SU-DHL-6 (cell line): Measurements from ENCODE around the gene ANKH.

Experiments
- H2AFZ ChIP-seq: fragments of 200-600 bp; sonication (generic); 2 replicates; pipeline ENCODE4 v1.6.1; 2014; ENCODE audit warnings: low read depth, mild to moderate bottlenecking, moderate library complexity, mixed read lengths, antibody characterized with exemption, low read length; ENCODE audit not compliant: severe bottlenecking
- H3F3A ChIP-seq: fragments of 200-600 bp; shearing (Covaris generic); 2 replicates; pipeline ENCODE4 v1.6.0; 2016; ENCODE audit warnings: antibody characterized with exemption, mild to moderate bottlenecking; ENCODE audit not compliant: insufficient read depth
- H3K27ac ChIP-seq: fragments of 200-600 bp; sonication (generic); 2 replicates; pipeline ENCODE4 v1.5.1; 2016; ENCODE audit warnings: low read depth, mild to moderate bottlenecking, low read length, moderate library complexity, mixed read lengths
- H3K27me3 ChIP-seq: fragments of 200-600 bp; sonication (generic), shearing (Covaris generic); 2 replicates; pipeline ENCODE4 v1.6.0; 2014; ENCODE audit warnings: mild to moderate bottlenecking, low read length
- H3K36me3 ChIP-seq: fragments of 200-600 bp; sonication (generic); 2 replicates; pipeline ENCODE4 v1.6.1; 2014; ENCODE audit warnings: mild to moderate bottlenecking, low read length, mixed read lengths
- H3K4me2 ChIP-seq: fragments of 300-600, 200-600 bp; shearing (Covaris generic), sonication (generic); 2 replicates; pipeline ENCODE4 v1.6.0; 2014; ENCODE audit warnings: low read length, low read depth, mild to moderate bottlenecking; ENCODE audit not compliant: poor library complexity, severe bottlenecking
- H3K4me3 ChIP-seq: fragments of 200-600 bp; sonication (generic); 2 replicates; pipeline ENCODE4 v1.5.1; 2014; ENCODE audit warnings: antibody characterized with exemption, low read length, mild to moderate bottlenecking, mixed read lengths; ENCODE audit not compliant: insufficient read depth, poor library complexity, severe bottlenecking
- H3K79me2 ChIP-seq: fragments of 200-600 bp; sonication (generic); 2 replicates; pipeline ENCODE4 v1.6.1; 2014; ENCODE audit warnings: mild to moderate bottlenecking, low read length, moderate library complexity; ENCODE audit not compliant: insufficient read depth
- H3K9ac ChIP-seq: fragments of 200-600 bp; sonication (generic); 2 replicates; pipeline ENCODE4 v1.7.0; 2014; ENCODE audit warnings: mild to moderate bottlenecking, low read length
- H3K9me2 ChIP-seq: fragments of 200-600 bp; sonication (generic); replicated peaks from 2 replicates; pipeline ENCODE4 v1.6.1; 2014; ENCODE audit warnings: low read length; ENCODE audit not compliant: insufficient read depth
- H3K9me3 ChIP-seq: fragments of 200-600 bp; sonication (generic); 2 replicates; pipeline ENCODE4 v1.6.1; 2014; ENCODE audit warnings: low read length, mixed read lengths; ENCODE audit not compliant: insufficient read depth
- H4K20me1 ChIP-seq: fragments of 200-600 bp; sonication (generic); 2 replicates; pipeline ENCODE4 v1.6.1; 2014; ENCODE audit warnings: low read depth, mild to moderate bottlenecking, antibody characterized with exemption, low read length, moderate library complexity, mixed read lengths
- CTCF ChIP-seq: fragments of 200-600 bp; sonication (generic); IDR thresholded peaks from one replicate; pipeline ENCODE4 v1.5.1; 2017; ENCODE audit warnings: antibody characterized with exemption, mild to moderate bottlenecking, low read length, moderate library complexity; ENCODE audit not compliant: insufficient read depth, poor library complexity, severe bottlenecking
- EZH2phosphoT487 ChIP-seq: fragments of 200-600 bp; sonication (generic), shearing (Covaris generic); conservative IDR thresholded peaks from 2 replicates; pipeline ENCODE4 v1.6.1; 2018; ENCODE audit warnings: mild to moderate bottlenecking, antibody characterized with exemption, low read length, moderate library complexity, mixed read lengths

The ANKH gene

GRCh38 chr5:14855366-14855765, 16.2 kb downstream of the ANKH start:
- Histone ChIP-seq H4K20me1 (peaks cover 28% of the 10 kb centered on the region), H3K27me3 (no peaks in the 10 kb centered on the region), H3K9me3 (no peaks in the 10 kb centered on the region)

DNA sequence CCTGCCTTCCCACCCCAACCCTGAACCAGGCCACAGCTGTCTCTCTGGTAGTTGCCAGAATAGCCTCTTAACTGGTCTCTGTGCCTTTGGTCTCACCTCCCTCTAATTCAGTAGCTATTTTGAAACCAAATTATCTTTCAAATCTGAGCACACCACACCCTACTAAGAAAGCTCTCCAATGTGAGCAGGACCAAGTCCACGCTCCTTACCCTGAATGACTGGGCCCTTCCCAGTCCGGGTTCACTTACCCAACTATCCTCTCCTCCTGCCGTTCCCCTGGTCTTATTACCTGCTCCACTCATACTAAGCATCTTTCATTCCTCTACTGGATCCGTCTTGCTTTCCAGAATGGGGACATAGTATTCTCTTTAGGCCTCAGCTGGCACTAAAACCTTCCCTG, 16.8 kb downstream of the ANKH start:
- Histone ChIP-seq H3K4me2 (no peak overlapping the region), H3K9me3 (no peaks in the 10 kb centered on the region), H3K79me2 (peaks cover 98% of the 10 kb centered on the region), H3K27me3 (no peaks in the 10 kb centered on the region), H3K4me3 (no peak overlapping the region), H3K27ac (no peak overlapping the region), H3K36me3 (no peaks in the 10 kb centered on the region), H4K20me1 (peaks cover 28% of the 10 kb centered on the region), H3K9ac (no peak overlapping the region), H3F3A (no peaks in the 10 kb centered on the region), H3K9me2 (no peaks in the 10 kb centered on the region), H2AFZ (no peak overlapping the region)
- TF ChIP-seq EZH2phosphoT487, result no peak
- no peak for TF ChIP-seq CTCF

More at GRCh38 chr5:14855366-14855765, 16.2 kb downstream of the ANKH start:
- TF ChIP-seq CTCF (no peak), EZH2phosphoT487 (no peak)
- Histone ChIP-seq H3K36me3 (no peaks in the 10 kb centered on the region), H3K4me2 (no peak overlapping the region), H3F3A (no peaks in the 10 kb centered on the region), H3K27ac (no peak overlapping the region), H3K79me2 (peaks cover 98% of the 10 kb centered on the region), H3K9me2 (no peaks in the 10 kb centered on the region), H3K4me3 (no peak overlapping the region), H2AFZ (no peak overlapping the region), H3K9ac (no peak overlapping the region)

DNA sequence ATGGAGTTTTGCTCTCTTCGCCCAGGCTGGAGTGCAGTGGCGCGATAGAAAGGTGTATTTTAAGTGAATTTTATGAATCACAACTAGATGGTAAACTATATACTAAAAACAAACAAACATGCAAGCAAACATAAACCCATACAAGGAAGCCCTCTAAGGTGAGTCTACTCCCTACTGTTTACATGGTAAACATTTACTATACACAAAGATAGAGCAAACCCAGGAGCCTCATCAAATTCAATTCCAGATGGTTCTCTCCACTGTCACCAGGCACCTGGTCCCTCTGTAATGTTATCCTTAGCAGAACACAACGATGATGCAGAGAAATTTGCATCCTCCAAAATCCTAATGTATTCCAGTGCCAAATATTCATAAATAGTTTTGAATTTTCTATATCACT, 17.9 kb downstream of the ANKH start:
- no peak overlapping the region for H3K4me2 ChIP-seq
- no peak overlapping the region for H3K9ac ChIP-seq
- H3K4me3 ChIP-seq, result no peak overlapping the region
- no peaks in the 10 kb centered on the region for H3K27me3 ChIP-seq
- no peaks in the 10 kb centered on the region for H3F3A ChIP-seq
- no peaks in the 10 kb centered on the region for H3K9me2 ChIP-seq
- TF ChIP-seq CTCF (no peak), EZH2phosphoT487 (no peak)
- H3K27ac ChIP-seq, result no peak overlapping the region
- H2AFZ ChIP-seq, result no peak overlapping the region
- H3K79me2 ChIP-seq, result peaks cover 98% of the 10 kb centered on the region
- no peaks in the 10 kb centered on the region for H3K36me3 ChIP-seq
- H4K20me1 ChIP-seq, result peaks cover 20% of the 10 kb centered on the region; the same call in 1 of the 2 replicates
- no peaks in the 10 kb centered on the region for H3K9me3 ChIP-seq

DNA sequence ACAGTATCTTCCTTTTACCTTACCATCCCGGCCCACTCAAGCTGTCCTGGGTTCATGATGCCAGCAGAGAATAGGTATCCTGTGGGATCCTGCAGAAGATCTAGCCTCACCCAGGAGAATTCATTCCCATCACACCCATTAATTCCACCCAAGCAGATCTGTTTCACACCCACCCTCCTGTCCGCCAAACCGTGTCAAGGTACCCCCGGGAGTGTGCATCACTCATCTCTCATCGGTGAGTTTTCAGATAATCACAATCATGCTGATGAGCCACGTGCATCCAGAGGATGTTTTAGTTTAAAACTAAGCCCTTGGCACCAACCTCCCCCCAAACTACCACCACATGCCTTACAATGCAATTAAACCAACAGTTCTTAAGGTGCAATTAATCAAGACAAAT, 18.8 kb downstream of the ANKH start:
- H3K27ac ChIP-seq, result no peak overlapping the region
- H3K9me2 ChIP-seq, result no peaks in the 10 kb centered on the region
- H3K27me3 ChIP-seq, result no peaks in the 10 kb centered on the region
- no peak overlapping the region for H3K4me2 ChIP-seq
- H3K79me2 ChIP-seq, result peaks cover 94% of the 10 kb centered on the region
- H3K4me3 ChIP-seq, result no peak overlapping the region
- no peak for TF ChIP-seq EZH2phosphoT487
- TF ChIP-seq CTCF, result no peak
- no peak overlapping the region for H3K9ac ChIP-seq
- H3F3A ChIP-seq, result no peaks in the 10 kb centered on the region
- peaks cover 20% of the 10 kb centered on the region; the same call in 1 of the 2 replicates for H4K20me1 ChIP-seq
- H3K36me3 ChIP-seq, result no peaks in the 10 kb centered on the region
- H3K9me3 ChIP-seq, result no peaks in the 10 kb centered on the region
- no peak overlapping the region for H2AFZ ChIP-seq
